Spinal cord (tissue), 10 donors: ENCODE results near the gene NECTIN4. TPM values are rescaled to one million over a fixed set of nuclear protein-coding genes. Genes with fewer than 3 reads are reported as not detected.

Source experiments
- DNase-seq, 6 donors: peaks; one replicate each; pipeline versions ENCODE4 v3.0.0 to v3.0.0-alpha.2; 2013 to 2015; ENCODE audit warnings: low spot score in 6 of 6, low read depth in 4 of 6
- H3K27ac ChIP-seq: one replicate; pipeline ENCODE4 v1.5.1; 2013; ENCODE audit warnings: low read depth, low read length, control low read depth
- H3K27me3 ChIP-seq: one replicate; pipeline ENCODE4 v1.6.1; 2013; ENCODE audit warnings: low read length; ENCODE audit not compliant: control insufficient read depth, insufficient read depth
- H3K36me3 ChIP-seq: one replicate; pipeline ENCODE4 v1.6.1; 2013; ENCODE audit warnings: low read length; ENCODE audit not compliant: control insufficient read depth, insufficient read depth
- H3K4me1 ChIP-seq: one replicate; pipeline ENCODE4 v1.6.1; 2013; ENCODE audit warnings: low read length; ENCODE audit not compliant: control insufficient read depth, insufficient read depth
- H3K4me3 ChIP-seq: one replicate; pipeline ENCODE4 v1.5.1; 2013; ENCODE audit warnings: low read depth, low read length, control low read depth
- H3K9me3 ChIP-seq: one replicate; pipeline ENCODE4 v1.6.1; 2013; ENCODE audit warnings: low read length; ENCODE audit not compliant: control insufficient read depth, insufficient read depth
- WGBS: methylation state at CpG from one replicate; pipeline ENCODE4 v1.1.5; 2013; ENCODE audit warnings: missing lambda C conversion rate; ENCODE audit not compliant: insufficient coverage; 5-methylcytosine and 5-hydroxymethylcytosine counted together
- polyA plus RNA-seq, 2 donors: library from polyadenylated mRNA; unstranded; fragments of 120-200 nt; gene quantifications; one replicate each; pipeline ENCODE4 v1.2.1, GENCODE V29; 2013; ENCODE audit not compliant: insufficient read length in 2 of 2
- total RNA-seq, 2 donors: library from RNA; depleted of rRNA in 1 of 2; stranded (reverse); fragments of 120-200 nt in 1 of 2; fragments of >200 nt in 1 of 2; gene quantifications; one replicate each; pipeline versions ENCODE4 v1.2.3 to v1.2.4, GENCODE V29; 2013 to 2014
- donor health status: healthy.

The NECTIN4 gene
- total and polyA plus RNA-seq, 4 donors = 0.06 to 0.15 TPM; not detected in 2

DNA sequence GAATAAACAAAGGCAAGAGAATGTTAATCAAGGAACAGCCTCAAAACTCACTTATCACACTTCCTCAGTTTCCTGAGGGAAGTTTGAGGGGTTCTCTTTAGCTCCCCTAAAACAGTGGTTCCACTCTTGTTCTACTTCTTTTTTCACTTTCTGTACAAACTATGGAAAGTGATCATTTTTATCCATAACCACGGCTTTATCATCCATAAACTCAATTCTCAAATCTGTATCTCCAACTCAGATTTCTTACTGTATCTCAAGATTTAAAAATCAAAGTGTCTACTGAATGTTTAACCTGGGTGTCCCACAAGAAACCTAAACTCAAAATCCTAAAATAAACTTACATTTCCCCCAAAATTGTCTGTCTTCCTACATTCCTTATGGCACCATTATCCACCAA, 24.6 kb upstream of the NECTIN4 start:
- Histone ChIP-seq H3K27me3 (no peaks in the 10 kb centered on the region), H3K4me3 (no peak overlapping the region), H3K27ac (no peak overlapping the region), H3K36me3 (peaks cover 10% of the 10 kb centered on the region), H3K9me3 (no peaks in the 10 kb centered on the region), H3K4me1 (peaks cover 16% of the 10 kb centered on the region)
- DNase-seq = no peak
- 100% methylated on average over 1 of the region's 1 CpG for WGBS

DNA sequence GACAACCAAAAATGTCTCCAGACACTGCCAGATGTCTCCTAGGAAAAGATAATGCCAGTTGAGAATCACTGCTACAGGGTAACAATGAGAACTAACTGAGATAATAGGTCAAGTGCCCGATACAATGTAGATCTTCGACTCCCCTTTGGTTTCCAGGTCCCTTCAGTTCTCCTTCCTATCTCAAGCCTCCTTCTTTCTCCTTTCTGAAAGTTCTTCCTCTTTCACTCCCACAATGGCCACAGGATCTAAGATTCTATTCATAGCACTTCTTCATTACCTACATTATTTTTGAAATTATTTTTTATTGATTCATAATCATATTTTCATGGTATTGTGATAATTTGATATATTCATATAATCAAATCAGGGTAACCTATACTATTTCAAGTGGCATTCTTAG, 22.2 kb upstream of the NECTIN4 start:
- H3K36me3 ChIP-seq = peaks cover 10% of the 10 kb centered on the region
- peaks cover 6% of the 10 kb centered on the region for H3K4me1 ChIP-seq
- H3K27ac ChIP-seq = no peak overlapping the region
- no peaks in the 10 kb centered on the region for H3K27me3 ChIP-seq
- no peaks in the 10 kb centered on the region for H3K9me3 ChIP-seq
- DNase-seq = no peak
- WGBS = 94% methylated on average over 2 of the region's 2 CpGs
- no peak overlapping the region for H3K4me3 ChIP-seq

DNA sequence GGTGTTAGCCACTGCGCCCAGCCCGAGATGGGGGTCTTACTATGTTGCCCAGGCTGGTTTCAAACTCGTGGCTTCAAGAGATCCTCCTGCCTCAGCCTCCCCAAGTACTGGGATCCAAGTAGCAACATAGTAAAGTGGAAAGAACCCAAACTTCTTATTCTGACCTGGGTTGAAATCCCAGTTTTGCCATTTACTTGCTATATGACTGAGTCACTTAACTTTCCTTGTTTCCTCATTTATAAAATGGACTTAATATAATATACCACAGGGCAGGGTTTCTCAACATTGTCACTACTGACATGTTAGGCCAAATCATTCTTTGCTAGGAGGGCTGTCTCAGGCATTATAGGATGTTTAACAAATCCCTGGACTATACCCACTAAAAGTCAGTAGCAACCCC, 21.8 kb upstream of the NECTIN4 start:
- H3K4me3 ChIP-seq = no peak overlapping the region
- no peak for DNase-seq
- no peak overlapping the region for H3K27ac ChIP-seq
- 93% methylated on average over 2 of the region's 3 CpGs for WGBS
- peaks cover 2% of the 10 kb centered on the region for H3K4me1 ChIP-seq
- H3K27me3 ChIP-seq = no peaks in the 10 kb centered on the region
- H3K9me3 ChIP-seq = no peaks in the 10 kb centered on the region
- H3K36me3 ChIP-seq = peaks cover 7% of the 10 kb centered on the region

DNA sequence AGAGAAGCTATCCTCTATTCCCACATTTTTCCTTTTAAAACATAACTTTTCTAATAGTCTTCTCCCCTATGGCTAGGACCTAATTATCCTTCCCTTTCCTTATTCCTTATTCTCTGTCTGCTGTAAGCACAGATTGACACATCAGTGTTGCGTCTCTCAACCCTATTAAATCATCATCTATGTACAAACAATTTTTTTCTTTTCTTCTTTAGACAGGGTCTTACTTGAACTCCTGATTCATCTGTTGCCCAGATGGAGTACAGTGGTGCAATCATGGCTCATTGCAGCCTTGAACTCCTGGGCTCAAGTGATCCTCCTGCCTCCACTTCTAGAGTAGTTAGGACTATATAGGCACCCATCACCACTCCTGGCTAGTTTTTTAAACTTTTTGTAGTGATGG, 17.1 kb upstream of the NECTIN4 start:
- Histone ChIP-seq H3K27ac (no peak overlapping the region), H3K27me3 (no peaks in the 10 kb centered on the region), H3K4me1 (no peaks in the 10 kb centered on the region), H3K9me3 (no peaks in the 10 kb centered on the region), H3K4me3 (no peak overlapping the region), H3K36me3 (peaks cover 19% of the 10 kb centered on the region)
- 90% methylated on average over 1 of the region's 1 CpG for WGBS
- DNase-seq = no peak

DNA sequence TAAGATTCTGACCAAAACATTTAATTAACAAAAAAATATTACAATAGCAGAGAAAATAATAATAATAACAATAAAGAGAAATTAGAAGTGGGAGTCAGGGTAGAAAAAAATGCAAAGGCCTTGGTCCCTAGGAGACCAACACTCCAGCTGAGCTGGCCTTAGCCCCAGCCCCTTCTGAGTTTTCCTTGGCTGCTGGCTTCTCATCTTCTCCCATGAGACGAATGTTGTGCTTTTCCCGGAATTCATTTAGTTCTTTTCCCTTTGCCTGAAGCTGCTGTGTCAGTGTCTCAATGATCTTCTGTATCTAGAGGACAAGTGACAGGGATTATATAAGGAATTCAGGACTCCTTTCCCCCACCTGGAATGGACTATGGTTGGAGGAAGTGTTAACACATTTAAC, 11.2 kb upstream of the NECTIN4 start:
- H3K27ac ChIP-seq = no peak overlapping the region

DNA sequence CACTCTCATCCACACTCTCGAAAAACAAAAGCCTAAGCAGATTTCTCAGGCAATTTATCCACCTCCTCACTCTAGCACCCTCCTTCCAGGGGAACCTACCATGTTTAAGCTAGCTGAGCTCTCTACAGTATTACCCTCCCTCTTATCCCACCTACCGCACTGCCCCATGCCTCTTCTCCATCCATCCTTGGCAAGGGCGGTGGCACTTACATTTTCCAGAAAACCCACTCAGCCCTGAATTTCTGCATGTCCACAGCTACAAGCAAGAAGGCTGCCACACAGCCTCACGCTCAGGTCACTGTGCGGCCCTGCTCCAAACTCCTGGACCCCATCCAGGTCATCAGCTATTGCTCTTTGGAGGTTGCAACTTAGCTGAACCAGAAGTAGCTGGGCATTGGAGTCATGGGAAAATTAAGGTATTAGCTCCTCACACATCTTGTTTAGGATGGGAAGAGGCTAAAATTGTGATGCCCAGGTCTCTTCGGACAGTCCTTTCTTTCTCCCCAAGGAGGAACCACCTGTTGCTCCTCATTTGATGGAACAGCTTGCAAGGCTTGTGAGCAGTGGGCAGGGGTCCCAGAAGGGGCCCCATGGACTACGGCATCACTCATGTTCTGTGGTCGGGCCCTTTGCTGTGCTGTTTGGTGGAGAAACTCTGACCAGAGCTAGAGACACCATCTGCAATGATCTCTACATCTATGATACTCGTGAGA, 9.9 kb upstream of the NECTIN4 start:
- H3K4me1 ChIP-seq = peaks cover 17% of the 10 kb centered on the region
- H3K27me3 ChIP-seq = no peaks in the 10 kb centered on the region
- peak overlapping the region; percentile 50 for H3K4me3 ChIP-seq
- H3K9me3 ChIP-seq = no peaks in the 10 kb centered on the region
- H3K27ac ChIP-seq = peak overlapping the region; percentile 69
- 76% methylated on average over 6 of the region's 9 CpGs for WGBS
- peak in 2 of 6 donors; percentile 14 to 15 for DNase-seq
- H3K36me3 ChIP-seq = peaks cover 17% of the 10 kb centered on the region

More for the DNA sequence above, 11.2 kb upstream of the NECTIN4 start:
- H3K27me3 ChIP-seq = no peaks in the 10 kb centered on the region
- H3K36me3 ChIP-seq = peaks cover 17% of the 10 kb centered on the region
- 46% methylated on average over 2 of the region's 2 CpGs for WGBS
- no peak for DNase-seq
- H3K4me3 ChIP-seq = no peak overlapping the region
- no peaks in the 10 kb centered on the region for H3K9me3 ChIP-seq
- peaks cover 17% of the 10 kb centered on the region for H3K4me1 ChIP-seq

DNA sequence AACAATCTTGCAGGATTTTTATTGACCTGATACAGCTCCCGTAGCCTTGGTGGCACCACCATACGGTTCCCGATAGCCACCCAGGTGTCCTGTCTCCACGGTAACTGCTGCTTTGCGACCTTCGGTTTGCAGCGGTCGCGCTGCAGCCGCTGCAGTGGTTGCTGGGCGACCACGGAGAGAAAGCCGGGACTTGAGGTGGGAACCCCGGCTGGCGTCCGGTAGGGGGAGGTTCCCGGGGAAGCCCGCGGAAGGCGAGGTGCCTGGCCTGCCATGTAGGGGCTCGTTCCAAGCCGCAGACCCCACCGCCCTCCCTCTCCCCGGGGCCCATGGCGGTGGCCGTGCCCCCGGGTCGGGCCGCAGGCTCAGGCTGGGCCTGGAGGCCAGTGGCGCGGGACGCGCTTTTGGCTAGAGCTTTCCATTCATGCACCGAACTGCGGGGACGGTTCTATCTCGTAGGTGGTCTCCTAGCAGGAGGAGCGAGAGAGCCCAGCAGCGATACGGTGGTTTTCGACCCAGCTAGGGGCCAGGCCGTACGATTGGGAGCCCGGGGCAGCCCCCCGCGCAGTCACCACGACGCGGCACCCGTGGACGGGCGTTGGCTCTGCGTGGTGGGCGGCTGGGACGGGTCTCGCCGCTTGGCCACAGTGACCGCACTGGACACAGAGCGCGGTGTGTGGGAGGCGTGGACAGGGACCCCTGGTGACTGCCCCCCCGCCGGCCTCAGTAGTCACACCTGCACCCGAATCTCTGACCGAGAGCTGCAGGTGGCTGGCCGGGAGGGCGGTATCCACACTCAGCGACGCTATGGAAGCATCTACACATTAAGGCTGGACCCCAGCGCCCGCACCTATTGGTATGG, 9.1 kb upstream of the NECTIN4 start, which contains the start of gene KLHDC9:
Gene KLHDC9, plus strand, starts transcription at position 152 of the 859 bp plus-strand sequence. Its CDS starts 175 bp downstream, at position 327.
- peak within 1 kb of the TSS; percentile 50 for H3K4me3 ChIP-seq
- no peaks in the 10 kb centered on the region for H3K9me3 ChIP-seq
- H3K27me3 ChIP-seq = peaks cover 1% of the 10 kb centered on the region
- peak within 1 kb of the TSS; percentile 69 for H3K27ac ChIP-seq
- peaks cover 17% of the 10 kb centered on the region for H3K4me1 ChIP-seq
- H3K36me3 ChIP-seq = peaks cover 17% of the 10 kb centered on the region
- 1% methylated on average over 71 of the region's 71 CpGs for WGBS
- DNase-seq = peak in 5 of 6 donors; percentile 71 to 98 (median 87)

DNA sequence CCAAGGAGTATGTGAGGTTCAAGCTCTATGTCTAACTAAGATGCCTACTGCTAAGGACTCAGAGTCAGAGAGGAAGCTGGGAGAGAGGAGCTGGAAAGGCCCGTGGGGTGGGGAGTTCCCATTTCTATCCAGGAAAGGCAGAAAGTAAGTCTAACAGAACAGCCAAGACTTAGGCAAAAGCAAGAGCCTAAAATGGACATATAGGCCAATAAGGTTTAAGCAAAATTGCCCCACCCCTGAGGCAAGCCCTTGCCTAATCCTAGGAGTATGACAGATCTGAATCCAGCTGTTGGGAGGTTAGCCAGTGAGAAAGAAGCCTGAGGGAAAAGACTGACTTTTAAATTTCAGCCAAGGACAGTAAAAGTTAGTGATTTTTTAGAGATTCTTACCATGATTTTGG, 7.2 kb upstream of the NECTIN4 start:
- no peak overlapping the region for H3K27ac ChIP-seq
- peaks cover 17% of the 10 kb centered on the region for H3K4me1 ChIP-seq
- H3K4me3 ChIP-seq = no peak overlapping the region
- WGBS = 43% methylated on average over 1 of the region's 1 CpG
- no peak for DNase-seq
- H3K27me3 ChIP-seq = peaks cover 2% of the 10 kb centered on the region
- H3K36me3 ChIP-seq = peaks cover 6% of the 10 kb centered on the region
- H3K9me3 ChIP-seq = no peaks in the 10 kb centered on the region

DNA sequence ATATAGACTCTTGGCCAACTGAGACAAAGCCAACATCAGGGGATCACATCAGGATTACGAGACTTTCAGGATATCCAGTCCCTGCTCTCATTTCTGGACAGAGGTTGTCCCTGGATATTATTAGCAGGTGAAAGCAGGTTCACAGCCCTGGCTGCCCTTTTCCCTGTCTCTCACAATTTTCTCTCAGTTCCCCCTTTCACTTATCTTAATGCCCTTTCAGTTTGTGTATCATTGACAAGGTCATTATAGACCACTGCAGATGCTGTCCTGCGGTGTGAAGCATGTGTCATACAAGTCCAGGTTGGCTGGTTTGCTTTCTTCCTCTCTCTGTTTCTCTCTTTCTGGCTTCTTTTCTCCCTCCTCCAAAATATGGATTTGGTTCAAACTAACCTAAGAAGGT, 6.7 kb upstream of the NECTIN4 start:
- H3K4me3 ChIP-seq = no peak overlapping the region
- 89% methylated on average over 1 of the region's 2 CpGs for WGBS
- H3K27ac ChIP-seq = no peak overlapping the region
- no peak for DNase-seq
- peaks cover 17% of the 10 kb centered on the region for H3K4me1 ChIP-seq
- no peaks in the 10 kb centered on the region for H3K9me3 ChIP-seq
- H3K36me3 ChIP-seq = peaks cover 1% of the 10 kb centered on the region
- peaks cover 2% of the 10 kb centered on the region for H3K27me3 ChIP-seq
